NCI-H2227 (cell line): Measurements from ENCODE around the gene CACNG8.
"Not testable (repeated sequence)": the region's sequence is repeated elsewhere in the genome, so short reads cannot be mapped to it uniquely, and the experiment has no call there.

Experiments used
- DNase-seq: peaks from one replicate; lab custom pipeline; 2025; ENCODE audit not compliant: unreplicated experiment; lab: John Stamatoyannopoulos, UW

CACNG8 gene

GRCh38 chr19:53962887-53963431 lies at the start of gene CACNG8:
TSS of gene CACNG8 (plus strand) at chr19:53962937.
- DNase-seq: no peak

- DNase-seq: peak; percentile 34
Observed at GRCh38 chr19:53915000-53915399, 47.7 kb upstream of the CACNG8 start.

- DNase-seq: no peak
Observed at GRCh38 chr19:53916004-53916403, 46.7 kb upstream of the CACNG8 start.

- DNase-seq: no peak
Observed at GRCh38 chr19:53917356-53917755, 45.4 kb upstream of the CACNG8 start.

GRCh38 chr19:53927739-53928138 lies 35.0 kb upstream of the CACNG8 start:
- no peak for DNase-seq

GRCh38 chr19:53936029-53936428 lies 26.7 kb upstream of the CACNG8 start:
- DNase-seq: no peak

- DNase-seq: peak; percentile 86
Observed at GRCh38 chr19:53942001-53942786, 20.5 kb upstream of the CACNG8 start.

GRCh38 chr19:53944416-53944815 lies 18.3 kb upstream of the CACNG8 start:
- no peak for DNase-seq

GRCh38 chr19:53944933-53945332 lies 17.8 kb upstream of the CACNG8 start:
- DNase-seq: no peak

GRCh38 chr19:53945441-53945840 lies 17.3 kb upstream of the CACNG8 start:
- peak; percentile 79 for DNase-seq

- no peak for DNase-seq
Observed at GRCh38 chr19:53945998-53946397, 16.7 kb upstream of the CACNG8 start.

- no peak for DNase-seq
Observed at GRCh38 chr19:53947624-53948023, 15.1 kb upstream of the CACNG8 start.

GRCh38 chr19:53948611-53949010 lies 14.1 kb upstream of the CACNG8 start:
- not testable (repeated sequence) for DNase-seq

- DNase-seq: no peak
Observed at GRCh38 chr19:53951436-53951835, 11.3 kb upstream of the CACNG8 start.

- DNase-seq: no peak
Observed at GRCh38 chr19:53951947-53952346, 10.8 kb upstream of the CACNG8 start.

- no peak for DNase-seq
Observed at GRCh38 chr19:53953383-53953782, 9.4 kb upstream of the CACNG8 start.

- DNase-seq: no peak
Observed at GRCh38 chr19:53957448-53958167, 5.1 kb upstream of the CACNG8 start.

- peak; percentile 92 for DNase-seq
Observed at GRCh38 chr19:53958168-53958571, 4.6 kb upstream of the CACNG8 start.

GRCh38 chr19:53958823-53959757 lies 3.6 kb upstream of the CACNG8 start:
- peak; percentile 56 for DNase-seq

GRCh38 chr19:53960187-53960586 lies 2.5 kb upstream of the CACNG8 start:
- no peak for DNase-seq

GRCh38 chr19:53960886-53961285 lies 1.9 kb upstream of the CACNG8 start:
- no peak for DNase-seq
